T-helper 9 cell (primary cell): ENCODE data around the gene CHEK1.
"Not testable (repeated sequence)": the region's sequence is repeated elsewhere in the genome, so short reads cannot be mapped to it uniquely, and the experiment has no call there.

Source experiments
- DNase-seq: peaks from one replicate; pipeline ENCODE4 v3.0.0-alpha.2; 2020
- total RNA-seq, 2 donors: gene quantifications; one replicate each; lab custom pipeline; 2026; lab: John Stamatoyannopoulos, UW

Gene CHEK1
- 2.4 to 7.2 reads per million in 2 donors for total RNA-seq

DNA sequence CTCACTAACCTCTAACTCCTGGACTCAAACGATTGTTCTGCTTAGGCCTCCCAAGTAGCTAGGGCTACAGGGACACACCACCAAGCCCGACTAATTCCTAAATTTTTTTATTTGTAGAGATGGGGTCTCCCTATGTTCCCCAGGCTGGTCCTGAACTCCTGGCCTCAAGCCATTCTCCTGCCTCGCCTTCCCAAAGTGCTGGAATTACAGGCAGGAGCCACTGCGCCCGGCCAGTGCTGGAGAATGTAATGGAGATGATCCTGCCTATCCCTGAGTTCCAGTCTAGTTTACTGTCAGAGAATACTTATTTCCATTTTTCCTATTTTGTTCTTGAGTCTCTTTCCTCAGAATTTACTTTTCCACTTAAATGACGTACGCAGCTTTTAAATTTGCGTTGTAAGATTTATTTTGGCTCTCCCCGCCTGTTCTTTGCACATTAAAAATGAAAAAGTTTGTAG is at the start of gene CHEK1:
Gene CHEK1 (plus strand): TSS at position 408 of the 458 bp plus-strand sequence. CDS start 1,606 bp downstream, outside the sequence.
- DNase-seq: no peak

DNA sequence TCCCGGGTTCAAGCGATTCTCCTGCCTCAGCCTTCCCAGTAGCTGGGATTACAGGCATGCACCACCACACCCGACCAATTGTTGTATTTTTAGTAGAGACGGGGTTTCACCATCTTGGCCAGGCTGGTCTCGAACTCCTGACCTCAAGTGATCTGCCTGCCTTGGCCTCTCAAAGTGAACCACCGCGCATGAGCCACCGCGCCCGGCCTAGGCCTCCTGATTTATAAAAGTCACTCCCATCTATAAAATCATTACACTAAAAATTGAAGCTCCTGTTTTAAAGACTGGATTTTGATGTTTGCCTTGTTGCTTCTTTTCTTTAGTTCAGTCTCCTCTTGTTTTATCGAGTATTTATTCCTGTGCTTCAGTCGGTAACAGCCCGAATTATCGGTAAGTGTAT is 47.8 kb upstream of the CHEK1 start:
- DNase-seq: not testable (repeated sequence)

DNA sequence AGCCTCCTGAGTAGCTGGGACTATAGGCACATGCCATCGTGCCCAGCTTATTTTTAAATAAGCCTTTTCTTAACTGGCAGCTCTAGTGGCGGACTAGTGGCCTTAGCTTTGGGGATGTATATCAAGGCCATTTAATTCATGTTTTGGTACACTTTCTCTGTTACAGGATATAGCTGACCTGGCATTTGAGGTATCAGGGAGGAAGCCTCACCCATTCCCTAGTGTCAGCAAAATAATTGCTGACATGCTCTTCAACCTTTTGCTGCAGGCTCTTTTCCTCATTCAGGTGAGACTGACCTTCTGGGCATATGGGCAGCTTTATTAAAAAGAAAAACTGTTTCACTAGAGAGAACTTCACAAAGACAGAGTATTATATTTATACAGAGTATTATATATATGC is 46.2 kb upstream of the CHEK1 start:
- no peak for DNase-seq

DNA sequence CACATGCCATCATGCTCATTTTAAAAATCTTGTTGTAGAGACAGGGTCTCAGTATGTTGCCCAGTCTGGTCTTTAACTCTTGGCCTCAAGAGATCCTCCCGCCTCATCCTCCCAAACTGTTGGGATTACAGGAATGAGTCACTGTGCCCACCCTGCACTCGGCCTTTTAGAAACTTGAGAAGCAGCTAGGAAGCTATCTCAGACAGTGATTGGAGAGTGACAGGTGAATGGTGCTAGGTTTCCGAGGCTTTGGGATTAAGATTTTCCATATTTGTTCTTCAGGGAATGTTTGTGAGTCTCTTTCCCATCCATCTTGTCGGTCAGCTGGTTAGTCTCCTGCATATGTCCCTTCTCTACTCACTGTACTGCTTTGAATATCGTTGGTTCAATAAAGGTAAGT is 45.2 kb upstream of the CHEK1 start:
- DNase-seq: no peak

DNA sequence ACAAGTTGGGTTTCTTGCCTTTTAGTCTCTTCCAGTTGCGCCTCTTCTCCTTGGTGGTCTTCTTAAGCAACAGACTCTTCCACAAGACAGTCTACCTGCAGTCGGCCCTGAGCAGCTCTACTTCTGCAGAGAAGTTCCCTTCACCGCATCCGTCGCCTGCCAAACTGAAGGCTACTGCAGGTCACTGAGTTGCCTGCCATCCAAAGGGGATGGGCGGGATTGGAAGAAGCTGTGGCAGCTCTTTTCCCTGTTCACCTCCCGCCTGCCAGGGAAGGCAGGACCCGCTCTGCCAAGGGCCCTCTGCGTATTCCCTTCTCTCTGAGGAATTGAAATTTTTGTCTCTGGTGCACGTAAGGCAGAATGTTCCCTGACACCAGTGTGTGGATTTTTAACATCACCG is 41.5 kb upstream of the CHEK1 start:
- DNase-seq: no peak

DNA sequence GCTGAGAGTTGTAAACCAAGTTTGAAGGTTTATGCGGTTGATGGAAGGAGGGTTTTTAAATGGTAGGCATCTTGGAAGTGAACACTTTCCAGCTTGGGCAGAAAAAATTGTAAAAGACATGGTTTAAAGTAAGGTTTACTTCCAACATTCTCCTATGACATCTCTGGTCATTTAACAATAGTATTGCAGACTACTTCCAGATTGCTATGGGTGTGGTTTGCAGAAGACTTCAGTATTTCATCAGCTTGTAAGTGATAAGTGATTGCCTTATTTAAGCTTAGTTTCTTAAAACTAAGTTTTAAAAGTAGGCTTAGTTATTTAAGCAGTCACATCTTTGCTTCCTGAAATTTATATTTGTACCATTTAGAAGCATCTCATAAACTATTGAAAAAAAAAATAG is 39.5 kb upstream of the CHEK1 start:
- DNase-seq: no peak

DNA sequence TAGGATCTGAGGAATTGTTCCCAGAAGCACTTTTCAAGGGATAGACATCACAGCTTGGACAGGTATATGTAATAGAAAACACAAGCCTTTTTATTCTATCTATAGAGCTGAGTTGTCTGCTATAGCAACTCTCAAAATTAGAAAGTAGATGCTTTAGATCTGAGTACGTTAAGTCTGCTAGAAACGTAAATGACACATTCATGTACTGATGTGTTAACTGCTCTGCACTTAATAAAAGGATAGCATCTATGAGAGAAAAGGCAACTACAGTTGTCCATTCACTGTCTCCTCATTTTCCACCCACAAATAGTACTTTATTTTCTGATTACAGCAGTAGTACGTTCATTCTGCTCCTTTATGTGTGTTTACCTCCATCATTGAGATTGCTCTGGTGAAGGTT is 38.3 kb upstream of the CHEK1 start:
- DNase-seq: no peak

DNA sequence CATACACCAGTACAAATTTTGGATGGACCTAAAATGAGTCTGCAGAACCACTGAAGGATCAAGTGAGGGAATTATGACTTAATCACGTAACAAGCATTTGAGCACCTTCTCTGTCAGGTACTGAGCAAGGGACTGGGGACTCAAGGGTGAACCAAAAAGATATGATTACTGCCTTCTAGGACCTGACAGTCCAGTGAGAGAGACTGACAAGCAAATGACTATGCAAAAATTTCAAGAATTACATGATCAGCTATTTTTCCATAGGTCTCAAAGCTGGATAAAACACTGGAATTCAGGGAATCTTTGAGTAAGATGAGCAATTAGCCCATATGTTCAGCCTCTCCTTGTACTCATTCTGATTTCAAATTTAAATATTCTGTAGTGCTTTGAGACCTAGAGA is 37.5 kb upstream of the CHEK1 start:
- DNase-seq: no peak

DNA sequence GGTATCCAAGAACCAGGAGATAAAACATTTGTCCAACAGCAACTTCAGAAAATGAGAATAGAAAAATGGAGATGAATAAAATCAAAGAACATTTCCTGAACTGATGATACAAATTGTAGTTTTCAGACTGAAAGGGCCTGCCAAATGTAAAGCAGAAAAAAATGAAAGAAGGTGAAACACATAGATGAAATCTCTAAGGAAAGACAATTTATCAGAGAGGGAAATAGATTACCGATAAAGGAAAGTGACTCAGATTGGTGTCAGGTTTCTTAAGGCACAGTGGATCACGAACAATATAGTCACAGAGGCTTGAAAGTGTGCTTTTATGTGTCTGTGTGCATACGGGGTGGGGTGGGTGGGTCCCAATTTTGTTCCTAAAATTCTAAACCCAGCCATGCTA is 36.5 kb upstream of the CHEK1 start:
- no peak for DNase-seq

DNA sequence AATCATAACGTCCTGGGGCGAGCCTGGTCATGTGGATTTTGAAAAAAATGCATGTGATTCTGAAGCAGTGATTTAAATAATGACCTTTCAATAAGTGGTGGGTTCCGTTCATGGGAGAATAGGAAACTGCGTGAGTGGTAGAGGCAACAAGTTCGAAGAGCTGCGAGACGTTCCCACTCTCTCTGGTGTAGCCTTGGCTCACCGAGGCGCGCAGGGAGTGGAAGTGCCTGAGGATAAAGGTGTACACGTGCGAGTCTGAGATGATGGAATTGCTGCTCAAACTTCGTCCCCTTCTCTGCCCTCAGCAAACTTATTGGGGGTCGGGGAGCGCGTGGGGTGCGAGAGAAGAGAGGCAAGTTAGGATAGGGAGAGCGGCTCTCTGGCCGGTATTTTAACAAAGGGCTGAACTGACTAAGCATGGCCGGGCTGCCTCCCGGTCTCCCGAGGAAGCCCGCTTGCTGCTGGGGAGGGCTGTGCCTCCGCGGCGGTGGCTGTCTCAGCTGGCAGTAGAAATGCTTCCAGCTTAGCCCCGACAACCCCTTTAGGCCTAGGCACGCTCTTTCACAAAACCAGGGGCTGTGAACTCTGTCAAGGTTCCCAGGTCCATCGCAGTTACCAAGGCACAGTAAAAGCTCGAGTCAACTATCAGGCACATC is 33.2 kb upstream of the CHEK1 start:
- DNase-seq: peak; percentile 34

DNA sequence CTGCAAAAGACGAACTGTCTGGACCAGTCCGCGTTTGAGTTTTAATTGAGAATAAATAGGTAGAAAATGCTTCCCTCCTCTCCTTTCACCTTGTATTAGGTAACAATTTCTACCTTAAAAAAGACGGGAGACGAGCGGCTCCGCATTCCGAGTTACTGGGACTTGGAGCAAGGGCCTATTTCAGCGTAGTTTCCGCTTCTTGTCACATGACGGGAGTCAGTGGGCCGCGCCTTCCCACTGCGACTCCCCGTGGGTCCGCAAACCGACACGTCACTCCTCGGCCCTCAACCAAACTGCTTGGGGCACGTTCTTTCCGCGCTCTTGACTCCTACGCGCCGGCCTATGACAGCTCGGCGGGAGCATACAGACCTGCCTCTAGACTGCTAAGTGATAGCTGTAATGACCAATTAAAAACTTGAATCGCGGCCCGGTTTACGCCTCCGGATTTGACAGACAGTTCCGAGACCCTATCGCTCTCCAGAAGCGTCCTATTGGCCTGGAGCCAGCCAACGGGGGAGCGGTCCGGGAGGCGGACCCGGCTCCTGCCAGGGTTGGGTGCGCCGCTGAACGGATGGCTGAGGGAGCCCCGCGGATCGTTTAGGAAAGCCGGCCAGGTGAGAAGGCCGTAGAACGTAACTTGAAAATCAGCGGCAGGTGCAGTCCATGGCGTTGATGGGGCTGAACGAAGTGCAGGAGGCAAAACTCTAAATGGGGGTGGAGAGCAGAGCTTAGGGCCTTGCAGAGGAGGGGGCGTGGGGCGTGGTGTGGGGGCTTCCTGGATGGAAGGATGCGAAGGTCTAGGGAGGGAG is 32.5 kb upstream of the CHEK1 start, which contains the start of gene STT3A:
Gene STT3A (plus strand): TSS at position 548 of the 809 bp plus-strand sequence. CDS start 3,064 bp downstream, outside the sequence.
- DNase-seq: peak; percentile 94

DNA sequence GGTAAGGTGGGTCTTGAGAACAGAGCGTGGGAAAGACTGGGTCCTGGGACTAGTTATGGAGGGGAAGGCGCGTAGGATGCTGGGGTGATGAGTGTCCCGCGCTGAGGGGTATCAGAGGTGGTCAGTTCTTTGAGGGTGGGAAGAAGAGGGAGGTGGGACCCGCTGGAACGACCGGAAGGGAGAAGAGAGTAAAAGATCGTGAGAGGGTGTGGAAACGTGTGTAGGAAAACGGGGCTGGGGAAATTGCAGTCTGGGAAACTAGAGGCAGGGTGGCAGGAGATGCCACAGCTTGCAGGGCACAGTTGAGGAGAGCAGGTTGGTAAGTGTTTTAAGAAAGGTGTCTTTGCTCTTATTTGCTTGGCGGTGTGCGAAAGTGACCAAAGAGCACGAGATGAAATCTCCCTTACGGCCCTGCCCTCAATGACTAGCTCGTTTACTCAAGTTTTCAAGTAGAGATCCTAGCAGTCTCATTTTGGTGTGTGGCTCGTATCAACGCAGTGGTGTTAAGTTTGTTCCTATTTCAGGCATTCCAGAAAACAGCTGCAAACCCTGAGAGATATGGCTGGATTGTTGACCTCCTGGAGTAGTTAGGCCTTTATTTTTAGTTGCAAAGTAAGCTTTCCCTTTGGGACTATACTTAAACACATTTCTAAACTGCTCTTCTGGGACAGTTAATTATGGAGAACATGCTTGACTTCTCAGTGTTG is 31.7 kb upstream of the CHEK1 start:
- DNase-seq: no peak

DNA sequence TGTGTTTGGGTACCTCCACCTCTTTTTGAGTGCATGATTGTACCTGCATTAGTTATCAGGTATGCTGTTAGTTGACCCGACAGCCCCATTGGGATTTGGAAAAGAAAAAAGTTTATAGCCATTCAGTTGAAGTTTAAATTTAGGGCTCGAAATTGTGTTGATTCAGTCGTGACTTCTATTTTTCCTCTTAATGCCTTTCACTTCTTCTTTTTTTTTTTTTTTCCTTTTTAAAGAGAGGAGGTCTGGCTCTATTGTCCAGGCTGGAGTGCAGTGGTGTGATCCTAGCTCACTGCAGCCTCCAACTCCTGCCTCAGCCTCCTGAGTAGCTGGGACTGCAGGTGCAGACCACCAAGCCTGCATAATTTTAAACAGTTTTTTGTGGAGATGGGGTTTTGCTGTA is 30.0 kb upstream of the CHEK1 start:
- DNase-seq: no peak

DNA sequence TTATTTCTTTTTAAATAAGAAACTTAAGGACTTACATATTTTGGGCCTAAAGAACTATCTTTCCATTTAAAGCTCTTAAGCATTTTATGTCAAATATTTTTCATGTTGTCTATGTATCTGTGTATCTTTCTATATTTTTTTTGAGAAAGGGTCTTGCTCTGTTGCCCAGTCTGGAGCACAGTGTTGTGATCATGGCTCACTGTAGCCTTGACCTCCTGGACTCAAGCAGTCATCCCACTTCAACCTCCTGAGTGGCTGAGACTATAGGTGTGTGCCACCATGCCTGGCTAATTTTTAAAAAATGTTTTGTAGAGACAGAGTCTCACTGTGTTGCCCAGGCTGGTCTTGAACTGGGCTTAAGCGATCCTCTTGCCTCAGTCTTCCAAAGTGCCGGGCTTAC is 24.3 kb upstream of the CHEK1 start:
- no peak for DNase-seq

DNA sequence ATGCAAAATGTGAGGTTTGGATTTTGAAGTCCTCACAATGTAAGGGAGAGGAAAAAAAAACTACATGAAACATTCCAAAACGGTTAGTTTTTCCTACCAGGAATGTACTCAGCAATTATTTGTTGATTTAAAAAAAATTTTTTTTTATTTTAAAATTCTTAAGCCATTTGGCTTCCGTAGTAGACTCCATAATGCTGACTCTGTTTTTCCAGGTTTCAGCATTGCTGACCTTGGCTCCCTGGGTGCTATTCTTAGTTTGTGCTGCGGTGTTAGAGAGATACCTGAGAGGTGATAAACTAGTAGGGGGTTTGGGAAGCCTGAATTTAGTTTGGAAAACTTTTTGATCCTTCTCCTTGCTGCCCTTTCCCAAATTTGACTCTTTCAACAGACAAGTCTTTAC is 21.8 kb upstream of the CHEK1 start:
- no peak for DNase-seq

DNA sequence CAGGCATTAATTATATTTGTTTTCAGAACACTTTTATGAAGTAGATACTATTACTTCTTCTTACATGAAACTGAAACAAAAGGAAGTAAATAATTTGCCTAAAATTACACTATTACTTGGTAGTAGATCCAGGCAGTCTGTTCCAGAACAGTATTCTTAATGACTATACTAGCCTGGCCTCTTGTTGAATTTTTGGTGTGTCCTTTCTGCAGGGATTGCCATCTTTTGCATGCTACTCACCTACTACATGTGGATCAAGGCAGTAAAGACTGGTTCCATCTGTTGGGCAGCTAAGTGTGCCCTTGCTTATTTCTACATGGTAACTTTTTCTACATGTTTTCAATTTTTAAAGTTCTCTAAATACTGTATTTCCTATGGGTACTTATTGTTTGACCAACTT is 19.5 kb upstream of the CHEK1 start:
- DNase-seq: no peak

DNA sequence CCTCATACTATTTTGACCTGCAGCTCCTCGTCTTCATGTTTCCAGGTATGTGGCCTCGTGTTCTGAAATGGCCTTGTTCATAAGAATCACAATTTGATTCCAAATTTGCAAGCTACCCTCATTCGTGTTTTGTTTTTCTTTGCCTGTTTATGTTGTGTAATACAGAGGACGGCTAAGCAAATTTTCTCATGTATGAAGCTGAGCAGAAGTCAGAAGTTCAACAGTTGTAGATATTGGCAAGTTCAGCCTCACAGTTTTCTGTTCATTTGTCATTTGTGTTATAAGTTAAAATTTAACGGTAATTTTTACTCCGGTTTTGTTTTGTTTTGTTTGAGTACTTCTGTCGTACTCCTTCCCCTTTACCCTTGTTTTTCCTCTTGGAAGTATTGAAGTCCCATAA is 15.4 kb upstream of the CHEK1 start:
- DNase-seq: no peak

DNA sequence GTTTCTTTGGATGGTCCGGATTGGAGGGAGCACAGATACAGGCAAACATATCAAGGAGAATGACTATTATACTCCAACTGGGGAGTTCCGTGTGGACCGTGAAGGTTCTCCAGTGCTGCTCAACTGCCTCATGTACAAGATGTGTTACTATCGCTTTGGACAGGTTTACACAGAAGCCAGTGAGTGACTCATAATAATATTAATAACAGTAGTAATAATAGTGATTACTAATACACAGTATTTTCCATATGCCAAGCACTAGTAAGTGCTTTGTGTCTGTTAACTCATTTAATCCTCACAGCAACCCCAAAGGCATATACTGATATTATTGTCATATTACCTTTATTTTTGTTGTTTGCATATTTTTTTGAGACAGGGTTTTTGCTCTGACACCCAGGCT is 6.6 kb upstream of the CHEK1 start:
- DNase-seq: no peak

DNA sequence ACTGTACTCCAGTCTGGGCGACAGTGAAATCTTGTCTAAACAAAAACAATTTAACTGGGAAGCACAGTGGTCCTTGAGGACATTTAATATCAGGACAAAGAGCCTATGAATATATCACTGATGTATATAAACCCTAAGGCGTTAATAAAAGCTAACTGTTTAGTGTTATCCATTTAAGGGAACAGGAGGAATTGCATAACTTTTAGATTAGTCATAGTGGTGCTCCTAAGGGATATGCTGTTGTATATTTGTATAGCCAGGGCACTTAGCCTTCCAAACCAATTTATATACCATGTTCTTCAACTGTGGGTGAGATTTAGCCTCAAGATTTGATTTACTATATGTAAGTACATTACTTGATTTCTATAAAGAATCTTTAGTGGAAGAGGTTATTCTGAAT is 3.0 kb upstream of the CHEK1 start:
- DNase-seq: no peak

DNA sequence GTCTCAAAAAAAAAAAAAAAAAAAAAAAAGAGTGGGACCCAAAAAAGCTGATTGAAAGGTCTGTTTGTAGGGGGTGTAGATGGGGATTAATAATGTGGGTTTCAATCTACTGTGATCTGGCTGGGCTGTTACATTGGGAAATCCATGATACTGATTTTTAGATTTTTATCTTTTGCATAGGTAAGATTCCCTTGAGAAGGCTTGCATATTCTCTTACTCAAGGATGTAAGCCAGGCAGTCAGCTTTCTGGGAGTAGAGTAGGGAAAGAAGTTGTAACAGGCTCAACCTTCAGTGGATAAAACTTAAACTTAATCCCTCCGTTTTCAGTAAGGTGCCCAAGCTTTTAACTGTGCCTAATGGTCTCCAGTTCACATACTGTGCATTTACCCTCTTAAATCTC is 1.9 kb upstream of the CHEK1 start:
- no peak for DNase-seq

DNA sequence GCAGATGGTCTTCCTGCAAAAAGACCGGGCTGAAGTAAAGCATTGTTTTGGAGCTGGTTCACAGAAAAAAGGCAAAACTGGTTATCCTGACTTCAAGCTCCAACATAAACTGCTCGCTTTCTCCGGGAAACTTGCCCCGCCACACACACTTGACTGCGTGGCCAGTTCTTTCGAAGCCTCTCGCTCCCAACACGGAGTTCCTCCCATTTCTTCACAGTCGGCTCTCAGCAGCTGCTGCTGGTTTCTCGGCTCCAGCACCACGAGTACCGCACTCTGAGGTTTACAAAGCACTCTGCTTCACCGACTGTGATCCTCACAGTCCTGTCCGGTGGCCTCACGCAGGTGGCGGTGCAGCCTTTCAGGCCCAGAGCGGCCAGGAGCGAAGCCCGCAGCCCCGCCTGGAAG is 264 bp downstream of the CHEK1 start:
- DNase-seq: no peak

DNA sequence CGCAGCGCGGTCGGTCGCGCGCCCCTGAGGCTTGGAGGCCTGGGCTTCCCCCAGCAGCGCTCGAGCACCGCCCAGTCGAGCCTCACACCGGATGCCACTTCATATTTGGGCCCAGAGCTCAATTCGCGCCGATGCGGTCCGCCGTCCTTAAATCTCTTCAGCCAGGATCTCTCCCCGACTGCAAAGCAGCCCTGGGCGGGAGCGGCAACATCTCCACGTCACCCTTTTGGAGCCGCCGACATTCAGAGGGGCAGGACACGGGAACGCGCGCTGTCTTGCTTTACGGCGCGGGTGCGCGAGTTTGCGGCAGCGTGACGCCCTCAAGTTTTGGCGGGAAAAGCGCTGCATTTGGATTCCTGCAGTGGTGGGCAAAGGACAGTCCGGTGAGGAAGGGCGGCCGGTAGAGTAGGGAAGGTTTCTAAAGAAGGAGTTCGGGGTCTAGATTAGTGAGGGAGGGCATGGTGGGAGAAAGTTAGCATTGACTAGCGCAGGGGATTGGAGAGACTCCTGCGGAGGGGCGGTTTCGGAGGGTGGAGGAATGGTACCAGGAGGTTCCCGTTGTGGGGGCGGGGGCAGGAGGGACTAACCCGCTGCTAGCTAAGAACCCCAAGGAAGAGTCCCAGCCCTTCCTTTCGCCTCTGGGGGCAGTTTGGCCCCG is 796 bp downstream of the CHEK1 start:
- DNase-seq: peak; percentile 74
